HepG2 (cell line): Measurements from ENCODE around the gene MTRF1. TPM values are rescaled to one million over a fixed set of nuclear protein-coding genes. Genes with fewer than 3 reads are reported as not detected.
A peak's percentile ranks its signal among the peaks of the same experiment; 100 is the strongest.

Experiments used
- ELF4 ChIP-seq: sonication (generic); formaldehyde crosslinking; IDR thresholded peaks from 2 replicates; pipeline ENCODE4 v1.5.0; 2020; ENCODE audit warnings: missing genetic modification reagents, mild to moderate bottlenecking, moderate library complexity, borderline replicate concordance
- GATA4 ChIP-seq: sonication (generic); IDR thresholded peaks from 2 replicates; pipeline ENCODE4 v1.6.1; 2016; ENCODE audit warnings: antibody characterized with exemption, low read depth, borderline replicate concordance
- HNRNPLL ChIP-seq: fragments of 200-400 bp; formaldehyde crosslinking; IDR thresholded peaks from 2 replicates; pipeline ENCODE4 v1.6.1; 2017; ENCODE audit warnings: mild to moderate bottlenecking, low read depth, low read length; ENCODE audit not compliant: poor library complexity, severe bottlenecking
- KLF13 ChIP-seq: sonication (generic); formaldehyde crosslinking; IDR thresholded peaks from 2 replicates; pipeline ENCODE4 v1.4.0; 2020; ENCODE audit warnings: mild to moderate bottlenecking, missing genetic modification reagents
- MAZ ChIP-seq, 2 experiments: sonication (generic) in 1 of 2; formaldehyde crosslinking in 1 of 2; IDR thresholded peaks; 2 replicates each; pipeline versions ENCODE4 v1.5.0 to v1.6.1; 2012 to 2020; ENCODE audit warnings: low read depth in 2 of 2, mild to moderate bottlenecking in 2 of 2, borderline replicate concordance in 1 of 2, improper control_type of control experiment in 1 of 2, low read length in 1 of 2, missing genetic modification reagents in 1 of 2, moderate library complexity in 1 of 2
- MXI1 ChIP-seq: IDR thresholded peaks from 3 replicates; pipeline ENCODE4 v1.6.1; 2012; ENCODE audit warnings: low read depth, low read length, inconsistent platforms, borderline replicate concordance
- PITX1 ChIP-seq: sonication (generic); formaldehyde crosslinking; IDR thresholded peaks from 2 replicates; pipeline ENCODE4 v1.5.1; 2020; ENCODE audit warnings: mild to moderate bottlenecking, missing genetic modification reagents
- REPIN1 ChIP-seq: sonication (generic); formaldehyde crosslinking; IDR thresholded peaks from 2 replicates; pipeline ENCODE4 v1.8.0; 2022; ENCODE audit warnings: missing genetic modification reagents, low read depth, mild to moderate bottlenecking, borderline replicate concordance
- SOX13 ChIP-seq, 3 experiments: fragments of 450-650 bp in 1 of 3; sonication (generic) in 1 of 3; formaldehyde crosslinking in 1 of 3; IDR thresholded peaks in 2 of 3; conservative IDR thresholded peaks in 1 of 3; 2 replicates each; pipeline versions ENCODE4 v1.5.0 to v1.6.1; 2016 to 2020; ENCODE audit warnings: antibody characterized with exemption in 1 of 3, mild to moderate bottlenecking in 1 of 3, missing compliant biosample characterization in 1 of 3, missing genetic modification reagents in 1 of 3, moderate library complexity in 1 of 3
- ZFP90 ChIP-seq: sonication (generic); formaldehyde crosslinking; IDR thresholded peaks from 2 replicates; pipeline ENCODE4 v1.8.0; 2022; ENCODE audit warnings: missing genetic modification reagents, mild to moderate bottlenecking, inconsistent platforms, borderline replicate concordance
- ZKSCAN1 ChIP-seq: fragments of 150-350 bp; IDR thresholded peaks from 2 replicates; pipeline ENCODE4 v1.6.1; 2014; ENCODE audit warnings: low read length
- ZNF180 ChIP-seq: sonication (generic); formaldehyde crosslinking; IDR thresholded peaks from 2 replicates; pipeline ENCODE4 v1.4.0; 2020; ENCODE audit warnings: low read depth, missing genetic modification reagents, borderline replicate concordance
- ZNF350 ChIP-seq: sonication (generic); formaldehyde crosslinking; IDR thresholded peaks from 2 replicates; pipeline ENCODE4 v1.4.0; 2020; ENCODE audit warnings: mild to moderate bottlenecking, low read depth, missing genetic modification reagents, borderline replicate concordance
- ZNF446 ChIP-seq: sonication (generic); formaldehyde crosslinking; IDR thresholded peaks from 2 replicates; pipeline ENCODE4 v1.5.0; 2020; ENCODE audit warnings: mild to moderate bottlenecking, missing genetic modification reagents
- ZNF547 ChIP-seq: sonication (generic); formaldehyde crosslinking; IDR thresholded peaks from 2 replicates; pipeline ENCODE4 v1.5.1; 2020; ENCODE audit warnings: mild to moderate bottlenecking, missing genetic modification reagents
- ZNF619 ChIP-seq: sonication (generic); formaldehyde crosslinking; IDR thresholded peaks from 2 replicates; pipeline ENCODE4 v1.4.0; 2020; ENCODE audit warnings: mild to moderate bottlenecking, missing genetic modification reagents
- ZNF672 ChIP-seq: sonication (generic); formaldehyde crosslinking; IDR thresholded peaks from 2 replicates; pipeline ENCODE4 v1.8.1; 2022; ENCODE audit warnings: missing genetic modification reagents
- ZNF7 ChIP-seq: IDR thresholded peaks from 2 replicates; pipeline ENCODE4 v1.6.1; 2016; ENCODE audit warnings: missing biosample characterization, missing genetic modification reagents
- ZNF761 ChIP-seq: sonication (generic); formaldehyde crosslinking; conservative IDR thresholded peaks from 2 replicates; pipeline ENCODE4 v1.4.0; 2020; ENCODE audit warnings: mild to moderate bottlenecking, missing genetic modification reagents
- polyA plus RNA-seq, 8 experiments: library from polyadenylated mRNA; depleted of rRNA in 3 of 8; stranded (reverse) in 7 of 8; unstranded in 1 of 8; fragments of >200 nt; fragmentation: Illumina TruSeq in 4 of 8; extraction: Trizol in 4 of 8; gene quantifications; 2 replicates each; pipeline versions ENCODE4 v1.2.1 to v1.2.3, GENCODE V29; 2011 to 2016; ENCODE audit warnings: low read depth in 4 of 8, missing spikeins in 1 of 8, mixed read lengths in 1 of 8; ENCODE audit not compliant: insufficient read depth in 1 of 8
- total RNA-seq, 5 experiments: library from RNA; depleted of rRNA; stranded (reverse); fragments of >200 nt; fragmentation: Illumina TruSeq; extraction: Trizol; gene quantifications; 2 replicates each; pipeline ENCODE4 v1.2.3, GENCODE V29; 2016; ENCODE audit warnings: low read depth in 1 of 5
- TF ChIP-seq, protein P1 (sequence below): sonication (generic); formaldehyde crosslinking; IDR thresholded peaks from 2 replicates; pipeline ENCODE4 v1.8.0; 2022; ENCODE audit warnings: mild to moderate bottlenecking, missing genetic modification reagents
- TF ChIP-seq, protein P2 (sequence below): sonication (generic); formaldehyde crosslinking; IDR thresholded peaks from 2 replicates; pipeline ENCODE4 v1.4.0; 2020; ENCODE audit warnings: missing genetic modification reagents
- TF ChIP-seq, protein P3 (sequence below): sonication (generic); formaldehyde crosslinking; IDR thresholded peaks from 2 replicates; pipeline ENCODE4 v1.4.0; 2020; ENCODE audit warnings: missing genetic modification reagents, mild to moderate bottlenecking, borderline replicate concordance

The MTRF1 gene
- total and polyA plus RNA-seq, 2 of the 13 experiments (the other 11 are each of a cell fraction or from before 2014, with no cell fraction given), result 21.6 to 27.2 TPM

DNA sequence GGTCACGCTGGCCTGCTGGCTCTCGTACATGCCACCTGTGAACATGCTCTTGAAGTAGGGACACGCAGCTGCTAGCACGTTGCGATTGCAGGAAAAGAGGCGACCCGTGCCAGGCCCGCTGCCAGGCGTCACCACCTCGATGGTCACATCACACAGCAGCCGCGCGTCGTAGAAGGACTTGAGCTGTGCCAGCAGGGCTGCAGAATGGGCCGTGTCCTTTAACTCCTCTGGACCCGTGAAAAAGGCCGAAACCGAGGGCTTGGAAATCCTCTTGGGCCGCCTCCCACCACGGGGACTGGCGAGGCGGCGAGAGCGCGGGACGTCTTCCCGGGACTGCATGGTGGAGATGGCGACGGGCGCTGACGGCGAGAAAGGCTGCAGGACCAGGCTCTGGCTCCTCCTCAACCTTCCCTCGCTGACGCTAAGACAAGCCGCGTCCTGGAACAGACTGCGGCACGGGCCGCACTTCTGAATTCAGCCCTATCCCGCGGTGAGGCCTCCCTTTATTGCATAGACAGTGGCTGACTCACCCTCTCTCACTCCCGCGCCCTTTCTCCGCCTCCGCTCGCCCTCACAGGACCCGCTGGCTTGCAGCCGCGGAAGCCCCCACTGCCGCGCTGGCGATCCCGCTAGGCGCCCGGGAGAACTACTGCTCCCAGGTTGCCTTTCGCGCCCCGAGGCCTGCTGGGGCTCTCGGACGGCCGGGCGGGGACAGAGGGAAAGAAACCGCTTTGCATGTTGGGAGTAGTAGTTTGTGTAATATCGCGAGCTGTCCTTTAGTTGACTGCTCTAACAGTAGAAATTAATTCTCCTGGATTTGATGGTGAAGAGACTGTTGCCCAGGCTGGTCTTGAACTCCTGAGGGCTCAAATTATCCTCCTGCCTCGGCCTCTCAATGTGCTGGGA is 69.2 kb downstream of the MTRF1 start, which contains the start of gene KBTBD7 (continued):
- TF ChIP-seq SOX13 (IDR thresholded peaks at IDR 0.05), result no peak
- TF ChIP-seq SOX13 (CRISPR knock-in tag; conservative IDR thresholded peaks at IDR 0.05 in 1 of 2, IDR thresholded peaks at IDR 0.05 in 1 of 2), result peak in 1 of 2 experiments; percentile 59; a peak in 1 of 4 replicates
- no peak for TF ChIP-seq ELF4 (CRISPR knock-in tag)
- TF ChIP-seq MAZ (IDR thresholded peaks at IDR 0.05; ENCODE audit: borderline replicate concordance, low read depth, low read length), result peak; percentile 87
- TF ChIP-seq MAZ (CRISPR knock-in tag; IDR thresholded peaks at IDR 0.05; ENCODE audit: low read depth), result peak; percentile 81; the same call in 1 of the 2 replicates
- TF ChIP-seq ZNF446 (CRISPR knock-in tag), result no peak
- TF ChIP-seq, protein P1, sequence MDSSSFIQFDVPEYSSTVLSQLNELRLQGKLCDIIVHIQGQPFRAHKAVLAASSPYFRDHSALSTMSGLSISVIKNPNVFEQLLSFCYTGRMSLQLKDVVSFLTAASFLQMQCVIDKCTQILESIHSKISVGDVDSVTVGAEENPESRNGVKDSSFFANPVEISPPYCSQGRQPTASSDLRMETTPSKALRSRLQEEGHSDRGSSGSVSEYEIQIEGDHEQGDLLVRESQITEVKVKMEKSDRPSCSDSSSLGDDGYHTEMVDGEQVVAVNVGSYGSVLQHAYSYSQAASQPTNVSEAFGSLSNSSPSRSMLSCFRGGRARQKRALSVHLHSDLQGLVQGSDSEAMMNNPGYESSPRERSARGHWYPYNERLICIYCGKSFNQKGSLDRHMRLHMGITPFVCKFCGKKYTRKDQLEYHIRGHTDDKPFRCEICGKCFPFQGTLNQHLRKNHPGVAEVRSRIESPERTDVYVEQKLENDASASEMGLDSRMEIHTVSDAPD, result 0 out of 2 replicates have a peak, but pooled peaks have one; percentile 19
- TF ChIP-seq ZNF672, result no peak
- no peak for TF ChIP-seq GATA4
- TF ChIP-seq ZNF7 (CRISPR knock-in tag), result no peak
- peak; percentile 58 for TF ChIP-seq HNRNPLL
- peak; percentile 65; the same call in 1 of the 2 replicates for TF ChIP-seq PITX1 (CRISPR knock-in tag)
- TF ChIP-seq ZNF350 (CRISPR knock-in tag), result peak; percentile 90; the same call in 1 of the 2 replicates
- TF ChIP-seq ZNF547 (CRISPR knock-in tag), result 0 out of 2 replicates have a peak, but pooled peaks have one; percentile 10
- 0 out of 2 replicates have a peak, but pooled peaks have one; percentile 64 for TF ChIP-seq ZNF619 (CRISPR knock-in tag)
- TF ChIP-seq, protein P2, sequence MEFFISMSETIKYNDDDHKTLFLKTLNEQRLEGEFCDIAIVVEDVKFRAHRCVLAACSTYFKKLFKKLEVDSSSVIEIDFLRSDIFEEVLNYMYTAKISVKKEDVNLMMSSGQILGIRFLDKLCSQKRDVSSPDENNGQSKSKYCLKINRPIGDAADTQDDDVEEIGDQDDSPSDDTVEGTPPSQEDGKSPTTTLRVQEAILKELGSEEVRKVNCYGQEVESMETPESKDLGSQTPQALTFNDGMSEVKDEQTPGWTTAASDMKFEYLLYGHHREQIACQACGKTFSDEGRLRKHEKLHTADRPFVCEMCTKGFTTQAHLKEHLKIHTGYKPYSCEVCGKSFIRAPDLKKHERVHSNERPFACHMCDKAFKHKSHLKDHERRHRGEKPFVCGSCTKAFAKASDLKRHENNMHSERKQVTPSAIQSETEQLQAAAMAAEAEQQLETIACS (CRISPR knock-in tag), result 0 out of 2 replicates have a peak, but pooled peaks have one; percentile 24
- TF ChIP-seq, protein P3, sequence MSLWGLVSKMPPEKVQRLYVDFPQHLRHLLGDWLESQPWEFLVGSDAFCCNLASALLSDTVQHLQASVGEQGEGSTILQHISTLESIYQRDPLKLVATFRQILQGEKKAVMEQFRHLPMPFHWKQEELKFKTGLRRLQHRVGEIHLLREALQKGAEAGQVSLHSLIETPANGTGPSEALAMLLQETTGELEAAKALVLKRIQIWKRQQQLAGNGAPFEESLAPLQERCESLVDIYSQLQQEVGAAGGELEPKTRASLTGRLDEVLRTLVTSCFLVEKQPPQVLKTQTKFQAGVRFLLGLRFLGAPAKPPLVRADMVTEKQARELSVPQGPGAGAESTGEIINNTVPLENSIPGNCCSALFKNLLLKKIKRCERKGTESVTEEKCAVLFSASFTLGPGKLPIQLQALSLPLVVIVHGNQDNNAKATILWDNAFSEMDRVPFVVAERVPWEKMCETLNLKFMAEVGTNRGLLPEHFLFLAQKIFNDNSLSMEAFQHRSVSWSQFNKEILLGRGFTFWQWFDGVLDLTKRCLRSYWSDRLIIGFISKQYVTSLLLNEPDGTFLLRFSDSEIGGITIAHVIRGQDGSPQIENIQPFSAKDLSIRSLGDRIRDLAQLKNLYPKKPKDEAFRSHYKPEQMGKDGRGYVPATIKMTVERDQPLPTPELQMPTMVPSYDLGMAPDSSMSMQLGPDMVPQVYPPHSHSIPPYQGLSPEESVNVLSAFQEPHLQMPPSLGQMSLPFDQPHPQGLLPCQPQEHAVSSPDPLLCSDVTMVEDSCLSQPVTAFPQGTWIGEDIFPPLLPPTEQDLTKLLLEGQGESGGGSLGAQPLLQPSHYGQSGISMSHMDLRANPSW (CRISPR knock-in tag), result no peak
- TF ChIP-seq KLF13 (CRISPR knock-in tag), result no peak
- TF ChIP-seq ZNF761 (CRISPR knock-in tag), result 0 out of 2 replicates have a peak, but pooled peaks have one; percentile 28
- peak; percentile 78 for TF ChIP-seq REPIN1 (CRISPR knock-in tag)
- TF ChIP-seq ZNF180 (CRISPR knock-in tag), result no peak
- TF ChIP-seq ZKSCAN1, result no peak
- TF ChIP-seq ZFP90 (CRISPR knock-in tag), result peak; percentile 93; the same call in 1 of the 2 replicates
- peak; percentile 58; the same call in 1 of the 3 replicates for TF ChIP-seq MXI1
